GM18858 (cell line): Measurements from ENCODE around the gene MPPED2.

Experiments used
- ATAC-seq: cut with Tn5 transposase; IDR thresholded peaks from one replicate; pipeline ENCODE4 v1.9.1; 2021; ENCODE audit not compliant: unreplicated experiment

MPPED2 gene

GRCh38 chr11:30488304-30488998 is 97.7 kb downstream of the MPPED2 start:
- no peak for ATAC-seq

GRCh38 chr11:30487200-30487898 is 98.8 kb downstream of the MPPED2 start:
- ATAC-seq = no peak

GRCh38 chr11:30485756-30486155 is 100.4 kb downstream of the MPPED2 start:
- no peak for ATAC-seq

GRCh38 chr11:30485222-30485621 is 100.9 kb downstream of the MPPED2 start:
- ATAC-seq = no peak

GRCh38 chr11:30483056-30483455 is 103.1 kb downstream of the MPPED2 start:
- ATAC-seq = no peak

GRCh38 chr11:30481796-30482195 is 104.4 kb downstream of the MPPED2 start:
- ATAC-seq = no peak

GRCh38 chr11:30481330-30481729 is 104.8 kb downstream of the MPPED2 start:
- ATAC-seq = no peak

GRCh38 chr11:30479899-30480298 is 106.3 kb downstream of the MPPED2 start:
- no peak for ATAC-seq

- no peak for ATAC-seq
These were observed 107.2 kb downstream of the MPPED2 start for GRCh38 chr11:30478923-30479322.

GRCh38 chr11:30477061-30477460 is 109.1 kb downstream of the MPPED2 start:
- no peak for ATAC-seq

GRCh38 chr11:30474151-30474954 is 111.8 kb downstream of the MPPED2 start:
- ATAC-seq = no peak

GRCh38 chr11:30471244-30471643 is 114.9 kb downstream of the MPPED2 start:
- ATAC-seq = no peak

- no peak for ATAC-seq
These were observed 117.3 kb downstream of the MPPED2 start for GRCh38 chr11:30468881-30469280.

- no peak for ATAC-seq
These were observed 119.0 kb downstream of the MPPED2 start for GRCh38 chr11:30467176-30467575.

- no peak for ATAC-seq
These were observed 120.5 kb downstream of the MPPED2 start for GRCh38 chr11:30465623-30466022.

GRCh38 chr11:30465192-30465591 is 121.0 kb downstream of the MPPED2 start:
- ATAC-seq = no peak

GRCh38 chr11:30463266-30463665 is 122.9 kb downstream of the MPPED2 start:
- no peak for ATAC-seq

GRCh38 chr11:30462421-30462820 is 123.7 kb downstream of the MPPED2 start:
- no peak for ATAC-seq

- no peak for ATAC-seq
These were observed 126.3 kb downstream of the MPPED2 start for GRCh38 chr11:30459821-30460220.

- ATAC-seq = no peak
These were observed 126.8 kb downstream of the MPPED2 start for GRCh38 chr11:30459306-30459705.

- ATAC-seq = no peak
These were observed 127.6 kb downstream of the MPPED2 start for GRCh38 chr11:30458541-30458940.

- ATAC-seq = no peak
These were observed 129.1 kb downstream of the MPPED2 start for GRCh38 chr11:30457087-30457486.
